GM06990 (cell line): ENCODE measurements around the gene CCSER1.

Source experiments
- DNase-seq: peaks from one replicate; pipeline ENCODE4 v3.0.0-alpha.2; 2011; ENCODE audit not compliant: insufficient read length; ENCODE audit errors: extremely low read depth
- H3K27me3 ChIP-seq: replicated peaks from 2 replicates; pipeline ENCODE4 v1.6.0; 2011; ENCODE audit warnings: low read length; ENCODE audit not compliant: control insufficient read depth, insufficient read depth
- H3K36me3 ChIP-seq: 2 replicates; pipeline ENCODE4 v1.5.1; 2011; ENCODE audit warnings: low read length; ENCODE audit not compliant: control insufficient read depth, insufficient read depth
- H3K4me3 ChIP-seq: replicated peaks from 2 replicates; pipeline ENCODE4 v1.5.1; 2011; ENCODE audit warnings: low read depth, mild to moderate bottlenecking, control low read depth, low read length
- TF ChIP-seq, protein P1 (sequence below): IDR thresholded peaks from 2 replicates; pipeline ENCODE4 v1.5.1; 2011; ENCODE audit warnings: low read length, control low read depth, mild to moderate bottlenecking, inconsistent platforms; ENCODE audit not compliant: insufficient read depth, poor library complexity, severe bottlenecking

CCSER1 gene

DNA sequence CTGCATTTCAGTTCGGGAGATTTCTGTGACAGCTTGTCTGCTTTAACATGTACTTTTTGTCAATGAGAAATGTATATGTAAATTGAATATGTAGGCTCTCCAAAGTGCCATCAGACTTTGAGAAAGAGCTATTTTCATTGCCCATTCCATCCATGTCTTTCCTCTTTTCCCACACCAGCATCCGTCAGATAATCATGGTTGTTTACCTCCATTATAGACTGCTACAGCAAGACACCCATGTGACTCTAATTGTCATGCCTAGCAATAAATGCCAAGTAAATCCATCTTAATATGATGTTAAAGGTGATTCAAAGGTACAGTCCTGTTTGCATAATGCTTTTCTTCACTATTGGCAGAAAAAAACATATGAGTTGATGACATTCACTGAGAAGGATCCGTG is 1157.3 kb downstream of the CCSER1 start:
- Histone ChIP-seq H3K4me3 (no peak overlapping the region), H3K27me3 (no peaks in the 10 kb centered on the region), H3K36me3 (no peaks in the 10 kb centered on the region)
- DNase-seq = no peak
- TF ChIP-seq, protein P1, sequence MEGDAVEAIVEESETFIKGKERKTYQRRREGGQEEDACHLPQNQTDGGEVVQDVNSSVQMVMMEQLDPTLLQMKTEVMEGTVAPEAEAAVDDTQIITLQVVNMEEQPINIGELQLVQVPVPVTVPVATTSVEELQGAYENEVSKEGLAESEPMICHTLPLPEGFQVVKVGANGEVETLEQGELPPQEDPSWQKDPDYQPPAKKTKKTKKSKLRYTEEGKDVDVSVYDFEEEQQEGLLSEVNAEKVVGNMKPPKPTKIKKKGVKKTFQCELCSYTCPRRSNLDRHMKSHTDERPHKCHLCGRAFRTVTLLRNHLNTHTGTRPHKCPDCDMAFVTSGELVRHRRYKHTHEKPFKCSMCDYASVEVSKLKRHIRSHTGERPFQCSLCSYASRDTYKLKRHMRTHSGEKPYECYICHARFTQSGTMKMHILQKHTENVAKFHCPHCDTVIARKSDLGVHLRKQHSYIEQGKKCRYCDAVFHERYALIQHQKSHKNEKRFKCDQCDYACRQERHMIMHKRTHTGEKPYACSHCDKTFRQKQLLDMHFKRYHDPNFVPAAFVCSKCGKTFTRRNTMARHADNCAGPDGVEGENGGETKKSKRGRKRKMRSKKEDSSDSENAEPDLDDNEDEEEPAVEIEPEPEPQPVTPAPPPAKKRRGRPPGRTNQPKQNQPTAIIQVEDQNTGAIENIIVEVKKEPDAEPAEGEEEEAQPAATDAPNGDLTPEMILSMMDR = no peak

DNA sequence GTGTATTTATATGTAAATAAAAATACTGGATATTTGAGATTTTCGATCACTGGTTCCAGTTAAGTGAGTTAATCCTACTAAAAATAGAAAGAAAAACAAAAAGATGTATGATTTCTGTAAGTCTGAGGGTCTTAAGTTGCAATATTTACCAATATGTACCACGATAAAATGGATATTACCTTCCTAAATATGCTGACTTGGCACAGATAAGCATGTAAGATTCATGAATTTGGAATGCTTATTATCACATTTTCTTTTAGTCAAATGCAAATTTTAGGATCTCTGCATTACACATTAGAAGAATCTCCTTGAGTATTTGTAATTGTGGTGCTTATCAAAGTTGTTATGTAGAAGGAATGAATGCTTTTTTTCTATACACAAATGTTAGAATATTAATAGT is 1158.3 kb downstream of the CCSER1 start:
- Histone ChIP-seq H3K27me3 (no peaks in the 10 kb centered on the region), H3K4me3 (no peak overlapping the region), H3K36me3 (no peaks in the 10 kb centered on the region)
- TF ChIP-seq, protein P1 = no peak
- no peak for DNase-seq

DNA sequence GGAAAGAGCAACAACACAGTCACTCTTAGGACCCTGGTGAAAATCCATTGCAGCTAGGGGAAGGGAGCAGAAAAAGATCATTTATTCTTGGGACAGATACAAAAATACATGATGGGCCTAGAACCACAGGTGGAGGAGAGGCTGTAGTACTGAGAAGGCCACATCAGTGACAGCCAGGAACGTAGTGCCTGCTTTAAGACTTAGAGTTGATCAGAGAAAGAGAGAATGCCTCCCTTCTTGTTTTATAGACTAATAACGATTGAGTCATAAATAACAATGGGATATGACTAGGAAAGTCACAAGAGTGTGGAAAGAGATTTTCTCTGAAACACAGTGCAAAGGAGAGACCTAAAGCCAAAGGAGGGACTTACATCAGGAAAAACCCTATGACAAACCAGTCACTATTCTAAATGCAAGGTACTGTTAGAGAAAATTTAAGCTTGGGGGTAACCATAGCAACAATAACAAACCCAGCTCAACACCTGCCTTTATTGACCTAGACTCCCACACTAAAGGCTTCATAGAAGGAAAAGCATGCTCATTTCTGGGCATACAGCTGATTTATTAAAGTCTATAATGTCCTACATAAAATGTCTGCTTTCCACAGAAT is 1161.6 kb downstream of the CCSER1 start:
- no peaks in the 10 kb centered on the region for H3K36me3 ChIP-seq
- DNase-seq = no peak
- no peaks in the 10 kb centered on the region for H3K27me3 ChIP-seq
- no peak overlapping the region for H3K4me3 ChIP-seq
- TF ChIP-seq, protein P1 = no peak

DNA sequence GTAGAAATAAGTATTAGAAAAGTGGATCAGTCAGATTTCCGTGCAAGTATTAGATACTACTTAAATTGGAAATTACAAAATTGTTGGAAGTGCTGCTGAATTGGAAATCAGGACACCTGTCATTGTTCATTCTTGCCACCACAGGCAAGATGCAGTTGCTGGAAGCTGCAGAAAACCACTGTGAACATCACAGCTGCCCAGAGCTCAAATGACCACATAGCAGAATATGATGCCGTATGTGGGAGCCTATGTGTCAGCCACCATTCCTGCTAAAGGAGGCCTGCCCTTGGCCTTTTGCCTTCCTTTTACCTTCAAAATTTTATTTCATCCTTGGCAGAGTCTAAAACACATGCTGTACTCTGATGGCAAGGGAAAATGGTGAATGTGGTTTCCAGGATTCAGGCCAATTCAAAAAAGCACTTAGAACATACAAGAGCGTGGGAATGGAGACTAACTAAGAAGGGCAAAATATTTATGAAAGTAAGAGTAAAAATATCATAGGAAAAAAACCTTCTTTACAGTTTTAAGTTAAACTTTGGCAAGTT is 1171.0 kb downstream of the CCSER1 start:
- Histone ChIP-seq H3K4me3 (no peak overlapping the region), H3K27me3 (no peaks in the 10 kb centered on the region), H3K36me3 (no peaks in the 10 kb centered on the region)
- DNase-seq = no peak
- TF ChIP-seq, protein P1 = no peak

DNA sequence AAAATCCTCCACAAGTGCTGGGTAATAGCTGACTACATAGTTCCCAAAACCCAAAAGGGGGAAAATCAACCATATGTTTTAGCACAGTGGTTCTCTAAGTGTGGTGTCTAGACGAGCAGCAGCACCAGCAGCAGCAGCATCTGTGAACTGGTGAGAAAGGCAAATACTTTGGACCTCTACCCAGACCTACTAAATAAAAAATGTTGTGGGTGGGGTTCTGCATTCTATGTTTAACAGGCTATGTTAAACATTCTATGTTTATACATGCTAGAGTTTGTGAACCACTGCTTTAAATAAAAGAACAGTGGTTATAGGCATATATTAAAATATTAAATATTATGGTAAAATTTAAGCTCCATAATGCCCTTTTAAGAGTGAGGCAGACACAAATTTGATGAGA is 1171.6 kb downstream of the CCSER1 start:
- TF ChIP-seq, protein P1 = no peak
- DNase-seq = no peak
- H3K27me3 ChIP-seq = no peaks in the 10 kb centered on the region
- no peaks in the 10 kb centered on the region for H3K36me3 ChIP-seq
- H3K4me3 ChIP-seq = no peak overlapping the region

DNA sequence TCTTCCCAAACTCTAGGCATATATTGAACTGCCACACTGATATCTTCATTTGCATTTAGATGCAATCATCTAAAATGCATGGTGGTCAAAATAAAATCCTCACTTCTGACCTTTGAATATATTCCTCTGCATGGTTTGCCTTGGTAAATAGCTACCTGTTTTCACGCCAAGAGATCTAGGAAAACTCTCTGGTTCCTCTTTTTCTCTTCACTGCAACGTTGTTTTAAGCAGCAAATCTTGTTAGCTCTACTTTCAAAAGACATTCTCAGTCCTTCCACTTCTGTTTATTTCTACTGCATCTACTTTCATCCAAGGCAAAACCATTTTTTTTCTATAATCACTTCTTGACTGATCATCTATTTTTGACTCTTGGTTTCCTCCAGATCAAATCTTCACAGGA is 1174.9 kb downstream of the CCSER1 start:
- Histone ChIP-seq H3K27me3 (no peaks in the 10 kb centered on the region), H3K4me3 (no peak overlapping the region), H3K36me3 (no peaks in the 10 kb centered on the region)
- TF ChIP-seq, protein P1 = no peak
- DNase-seq = no peak
